IMR-90 (cell line): ENCODE measurements around the gene TMEM181. TPM values are rescaled to one million over a fixed set of nuclear protein-coding genes. Genes with fewer than 3 reads are reported as not detected.

Experiments
- ATAC-seq: fragments of 200-7000 bp; cut with Tn5 transposase; 2 replicates; pipeline ENCODE4 v1.9.1; 2020; ENCODE audit warnings: low read depth, mild to moderate bottlenecking, moderate library complexity
- BruUV-seq: library from RNA; stranded (reverse); fragments of 400-500 nt; replicated peaks from 2 replicates; lab custom pipeline; 2021; lab: Mats Ljungman, UMichigan
- CTCF ChIA-PET: fragments of 300-600 bp; formaldehyde crosslinking; extraction: SDS; loops from one replicate; lab custom pipeline; 2021; ENCODE audit warnings: antibody characterized with exemption; lab: Yijun Ruan, JAX
- POLR2A ChIA-PET: fragments of 300-600 bp; sonication (Branson Sonifier 250); formaldehyde crosslinking; loops from one replicate; lab custom pipeline; 2022; ENCODE audit warnings: antibody characterized with exemption; ENCODE audit not compliant: unreplicated experiment; lab: Charles Lee
- DNase-seq: peaks from one replicate; pipeline ENCODE4 v3.0.0; 2013
- H2AFZ ChIP-seq: replicated peaks from 2 replicates; pipeline ENCODE3; 2013; ENCODE audit warnings: low read length, mild to moderate bottlenecking; ENCODE audit not compliant: poor library complexity
- H2AK5ac ChIP-seq: 2 replicates; pipeline ENCODE4 v1.6.1; 2013; ENCODE audit warnings: low read depth, low read length, inconsistent platforms
- H2AK9ac ChIP-seq: replicated peaks from 2 replicates; pipeline ENCODE3; 2013; ENCODE audit warnings: mild to moderate bottlenecking, low read depth, low read length, moderate library complexity; ENCODE audit not compliant: poor library complexity
- H2BK120ac ChIP-seq: 2 replicates; pipeline ENCODE4 v1.6.1; 2013; ENCODE audit warnings: low read depth, low read length, inconsistent platforms
- H2BK15ac ChIP-seq: 3 replicates; pipeline ENCODE4 v1.6.1; 2013; ENCODE audit warnings: low read depth, low read length, inconsistent platforms
- H2BK20ac ChIP-seq: 2 replicates; pipeline ENCODE4 v1.6.1; 2013; ENCODE audit warnings: low read depth, mild to moderate bottlenecking, inconsistent platforms, low read length, moderate library complexity
- H2BK5ac ChIP-seq: 2 replicates; pipeline ENCODE4 v1.6.1; 2013; ENCODE audit warnings: mild to moderate bottlenecking, low read depth, low read length, inconsistent platforms; ENCODE audit not compliant: poor library complexity, severe bottlenecking
- H3K14ac ChIP-seq: replicated peaks from 2 replicates; pipeline ENCODE4 v1.6.1; 2013; ENCODE audit warnings: low read depth, low read length, inconsistent platforms
- H3K18ac ChIP-seq: 2 replicates; pipeline ENCODE4 v1.6.1; 2013; ENCODE audit warnings: low read depth, low read length, control low read depth
- H3K23ac ChIP-seq: 2 replicates; pipeline ENCODE4 v1.6.1; 2013; ENCODE audit warnings: low read depth, low read length, inconsistent platforms
- H3K27ac ChIP-seq: 2 replicates; pipeline ENCODE4 v1.5.1; 2013; ENCODE audit warnings: mild to moderate bottlenecking, control low read depth, low read length; ENCODE audit not compliant: insufficient read depth
- H3K27me3 ChIP-seq: 2 replicates; pipeline ENCODE4 v1.6.1; 2013; ENCODE audit warnings: low read length; ENCODE audit not compliant: control insufficient read depth, insufficient read depth
- H3K36me3 ChIP-seq: 2 replicates; pipeline ENCODE4 v1.6.1; 2013; ENCODE audit warnings: low read length, mixed read lengths; ENCODE audit not compliant: control insufficient read depth, insufficient read depth
- H3K4ac ChIP-seq: 2 replicates; pipeline ENCODE4 v1.6.1; 2013; ENCODE audit warnings: low read depth, low read length, inconsistent platforms
- H3K4me1 ChIP-seq: 2 replicates; pipeline ENCODE4 v1.6.1; 2013; ENCODE audit warnings: low read length, mixed read lengths; ENCODE audit not compliant: control insufficient read depth, insufficient read depth
- H3K4me2 ChIP-seq: 2 replicates; pipeline ENCODE4 v1.6.1; 2013; ENCODE audit warnings: low read depth, mild to moderate bottlenecking, control low read depth, low read length, moderate library complexity
- H3K4me3 ChIP-seq: 2 replicates; pipeline ENCODE4 v1.5.1; 2013; ENCODE audit warnings: low read depth, mild to moderate bottlenecking, control low read depth, low read length, moderate library complexity; ENCODE audit not compliant: insufficient read depth
- H3K56ac ChIP-seq: 2 replicates; pipeline ENCODE4 v1.6.1; 2013; ENCODE audit warnings: low read length, inconsistent platforms; ENCODE audit not compliant: insufficient read depth; ENCODE audit errors: extremely low read depth
- H3K79me1 ChIP-seq, 2 experiments: 2 replicates each; pipeline ENCODE4 v1.6.1; 2013; ENCODE audit warnings: low read length in 2 of 2, inconsistent platforms in 1 of 2, low read depth in 1 of 2
- H3K9ac ChIP-seq: 2 replicates; pipeline ENCODE4 v1.6.1; 2013; ENCODE audit warnings: low read depth, low read length, control low read depth
- H3K9me1 ChIP-seq: 2 replicates; pipeline ENCODE4 v1.6.1; 2013; ENCODE audit warnings: low read length, inconsistent platforms; ENCODE audit not compliant: insufficient read depth
- H3K9me3 ChIP-seq: 2 replicates; pipeline ENCODE4 v1.6.1; 2013; ENCODE audit warnings: low read length; ENCODE audit not compliant: control insufficient read depth, insufficient read depth
- H4K20me1 ChIP-seq: 2 replicates; pipeline ENCODE4 v1.6.1; 2013; ENCODE audit warnings: low read length, inconsistent platforms; ENCODE audit not compliant: insufficient read depth
- H4K5ac ChIP-seq: 2 replicates; pipeline ENCODE4 v1.6.1; 2013; ENCODE audit warnings: mild to moderate bottlenecking, low read depth, low read length, control low read depth
- H4K8ac ChIP-seq, 2 experiments: 2 replicates each; pipeline ENCODE4 v1.6.1; 2013; ENCODE audit warnings: low read depth in 2 of 2, low read length in 2 of 2, control low read depth in 1 of 2, inconsistent platforms in 1 of 2
- H4K91ac ChIP-seq: 2 replicates; pipeline ENCODE4 v1.6.1; 2013; ENCODE audit warnings: low read depth, low read length, inconsistent platforms; ENCODE audit not compliant: insufficient read depth
- BHLHE40 ChIP-seq: fragments of 150-350 bp; IDR thresholded peaks from 2 replicates; pipeline ENCODE4 v1.6.1; 2016; ENCODE audit warnings: mild to moderate bottlenecking, low read depth, low read length
- CTCF ChIP-seq: conservative IDR thresholded peaks from 2 replicates; pipeline ENCODE4 v1.5.1; 2012; ENCODE audit warnings: mild to moderate bottlenecking, low read depth, low read length, improper control_type of control experiment
- ELK1 ChIP-seq: fragments of 150-350 bp; IDR thresholded peaks from 2 replicates; pipeline ENCODE4 v1.6.1; 2016; ENCODE audit warnings: low read depth, mild to moderate bottlenecking, low read length, moderate library complexity, borderline replicate concordance
- FOS ChIP-seq: fragments of 150-350 bp; IDR thresholded peaks from 2 replicates; pipeline ENCODE4 v1.6.1; 2016; ENCODE audit warnings: low read depth, low read length
- MAZ ChIP-seq: IDR thresholded peaks from 2 replicates; pipeline ENCODE4 v1.6.1; 2012; ENCODE audit warnings: low read depth, mild to moderate bottlenecking, low read length, improper control_type of control experiment, moderate library complexity, borderline replicate concordance
- RAD21 ChIP-seq: IDR thresholded peaks from 2 replicates; pipeline ENCODE4 v1.6.1; 2012; ENCODE audit warnings: low read length, improper control_type of control experiment
- RCOR1 ChIP-seq: IDR thresholded peaks from 2 replicates; pipeline ENCODE4 v1.6.1; 2012; ENCODE audit warnings: mild to moderate bottlenecking, low read length, improper control_type of control experiment; ENCODE audit not compliant: insufficient replicate concordance
- RFX5 ChIP-seq: IDR thresholded peaks from 2 replicates; pipeline ENCODE4 v1.8.0; 2012; ENCODE audit warnings: low read depth, mild to moderate bottlenecking, low read length, moderate library complexity
- SMC3 ChIP-seq: fragments of 150-350 bp; IDR thresholded peaks from 2 replicates; pipeline ENCODE4 v1.6.1; 2016; ENCODE audit warnings: low read depth, mild to moderate bottlenecking, antibody characterized with exemption, low read length, moderate library complexity
- USF2 ChIP-seq: fragments of 150-350 bp; IDR thresholded peaks from 2 replicates; pipeline ENCODE4 v1.6.1; 2017; ENCODE audit warnings: mild to moderate bottlenecking, antibody characterized with exemption, low read length, low read depth
- WGBS, 2 experiments: methylation state at CpG; one replicate each; pipeline versions ENCODE4 v1.1.5 to v1.1.7; 2013; ENCODE audit warnings: missing lambda C conversion rate in 2 of 2; ENCODE audit not compliant: insufficient read length in 1 of 2; ENCODE audit errors: extremely low coverage in 2 of 2; 5-methylcytosine and 5-hydroxymethylcytosine counted together
- dilution Hi-C: fragments of 300-500 bp; cut with HindIII; formaldehyde crosslinking; loops from one replicate; pipeline ENCODE4 v1.14.3; 2018; ENCODE audit warnings: low sequenced_read_pairs; ENCODE audit not compliant: unreplicated experiment
- in situ Hi-C: fragments of 300-500 bp; cut with MboI; formaldehyde crosslinking; loops from 3 replicates; pipeline ENCODE4 v1.14.3; 2019; ENCODE audit warnings: low sequenced_read_pairs, inconsistent platforms, mixed read lengths
- intact Hi-C: fragments of 100-400 bp; cut with micrococcal nuclease; formaldehyde crosslinking; loops from 2 replicates; pipeline ENCODE4 v1.10.0; 2022
- polyA plus RNA-seq, 3 experiments: library from polyadenylated mRNA; depleted of rRNA; stranded (reverse); fragments of >200 nt; gene quantifications; 2 replicates each; pipeline ENCODE4 v1.2.3, GENCODE V29; 2012; ENCODE audit warnings: low replicate concordance in 1 of 3
- total RNA-seq: library from RNA; depleted of rRNA; stranded (reverse); fragments of >200 nt; gene quantifications from 2 replicates; pipeline ENCODE4 v1.2.3, GENCODE V29; 2012

Gene TMEM181
- total and polyA plus RNA-seq, 2 of the 4 experiments (the other 2 are of a cell fraction), result 22.8 to 27.8 TPM

GRCh38 chr6:158620963-158621693, 61.2 kb downstream of the TMEM181 start:
- Histone ChIP-seq H3K4me3 (no peak overlapping the region), H3K9me1 (peaks cover 5% of the 10 kb centered on the region), H3K4ac (no peak overlapping the region), H3K36me3 (peaks cover 31% of the 10 kb centered on the region), H4K5ac (no peak overlapping the region), H3K4me1 (no peaks in the 10 kb centered on the region), H2AFZ (no peak overlapping the region), H2BK120ac (no peak overlapping the region), H3K27me3 (no peaks in the 10 kb centered on the region), H2AK9ac (no peak overlapping the region), H2BK15ac (no peak overlapping the region), H3K18ac (no peak overlapping the region), H3K9ac (no peak overlapping the region), H2BK20ac (no peak overlapping the region), H3K9me3 (no peaks in the 10 kb centered on the region), H3K23ac (no peak overlapping the region), H2AK5ac (no peak overlapping the region), H4K20me1 (no peaks in the 10 kb centered on the region), H3K56ac (no peak overlapping the region), H2BK5ac (no peak overlapping the region), H4K91ac (no peak overlapping the region), H3K14ac (no peak overlapping the region), H3K27ac (no peak overlapping the region), H3K79me1 (peaks cover 11 to 23% of the 10 kb centered on the region in 2 experiments), H4K8ac (no peak overlapping the region), H3K4me2 (no peak overlapping the region)
- TF ChIP-seq SMC3 (no peak), RCOR1 (no peak), ELK1 (no peak), MAZ (no peak), RAD21 (no peak), CTCF (no peak), BHLHE40 (no peak), USF2 (no peak), FOS (no peak), RFX5 (no peak)
- dilution Hi-C loops (no loop called here), in situ Hi-C loops (no loop called here), intact Hi-C loops (no loop called here)
- ATAC-seq (no peak), DNase-seq (no peak)
- ChIA-PET CTCF (interaction anchor here (0.7 to 1.2 kb wide), 2 partner anchors 400 kb away, joined by 3 to 5 read pairs; no protein-coding TSS in a partner anchor), POLR2A (no interaction called here)
- 100% methylated on average over 3 of the region's 13 CpGs; no CpG with 5 or more reads in 1 of the 2 experiments for WGBS, 2 experiments
- no TSS peak for BruUV-seq
